Smooth muscle cell (in vitro differentiated cells): ENCODE measurements around the gene KITLG. TPM values are rescaled to one million over a fixed set of nuclear protein-coding genes. Genes with fewer than 3 reads are reported as not detected.
"Not testable (repeated sequence)": the region's sequence is repeated elsewhere in the genome, so short reads cannot be mapped to it uniquely, and the experiment has no call there.

ENCODE experiments used
- DNase-seq: peaks from one replicate; lab custom pipeline; 2025; ENCODE audit not compliant: unreplicated experiment; lab: John Stamatoyannopoulos, UW
- H2AFZ ChIP-seq: fragments of 200-600 bp; sonication (generic); 2 replicates; pipeline ENCODE4 v1.6.0; 2016; ENCODE audit warnings: antibody characterized with exemption, low read depth, mild to moderate bottlenecking
- H3F3A ChIP-seq: fragments of 200-600 bp; sonication (generic); 2 replicates; pipeline ENCODE4 v1.6.0; 2017; ENCODE audit warnings: antibody characterized with exemption, low read depth
- H3K27ac ChIP-seq: fragments of 200-600 bp; sonication (generic); 2 replicates; pipeline ENCODE4 v1.5.1; 2016; ENCODE audit warnings: low read depth, mild to moderate bottlenecking
- H3K27me3 ChIP-seq: fragments of 200-600 bp; sonication (generic); 2 replicates; pipeline ENCODE4 v1.6.1; 2016; ENCODE audit warnings: low read depth, mild to moderate bottlenecking
- H3K36me3 ChIP-seq: fragments of 200-600 bp; sonication (generic); 2 replicates; pipeline ENCODE4 v1.5.1; 2016; ENCODE audit warnings: low read depth
- H3K4me1 ChIP-seq: fragments of 200-600 bp; sonication (generic); 2 replicates; pipeline ENCODE4 v1.5.1; 2016; ENCODE audit warnings: low read depth
- H3K4me2 ChIP-seq: fragments of 200-600 bp; sonication (generic); 2 replicates; pipeline ENCODE4 v1.6.0; 2016; ENCODE audit warnings: mild to moderate bottlenecking
- H3K4me3 ChIP-seq: fragments of 200-600 bp; sonication (generic); 2 replicates; pipeline ENCODE4 v1.5.1; 2016; ENCODE audit warnings: mild to moderate bottlenecking
- H3K79me2 ChIP-seq: fragments of 200-600 bp; sonication (generic); 2 replicates; pipeline ENCODE4 v1.6.0; 2016; ENCODE audit warnings: low read depth, mild to moderate bottlenecking
- H3K9ac ChIP-seq: fragments of 200-600 bp; sonication (generic); 2 replicates; pipeline ENCODE4 v1.6.0; 2016; ENCODE audit warnings: low read depth
- H3K9me3 ChIP-seq: fragments of 200-600 bp; sonication (generic); replicated peaks from 2 replicates; pipeline ENCODE4 v1.5.1; 2016; ENCODE audit warnings: low read depth
- H4K20me1 ChIP-seq: fragments of 200-600 bp; sonication (generic); 2 replicates; pipeline ENCODE4 v1.6.0; 2016; ENCODE audit warnings: low read depth
- CTCF ChIP-seq: fragments of 200-600 bp; sonication (generic); IDR thresholded peaks from 2 replicates; pipeline ENCODE4 v1.5.1; 2017; ENCODE audit warnings: borderline replicate concordance, mild to moderate bottlenecking, antibody characterized with exemption; ENCODE audit not compliant: insufficient read depth, poor library complexity, severe bottlenecking
- WGBS: methylation state at CpG from one replicate; pipeline ENCODE4 v1.1.7; 2016; ENCODE audit warnings: low lambda C conversion rate; 5-methylcytosine and 5-hydroxymethylcytosine counted together
- polyA plus RNA-seq: library from polyadenylated mRNA; unstranded; fragments of >200 nt; fragmentation: Nextera tagmentation; extraction: Ambion mirVana; gene quantifications from 2 replicates; pipeline ENCODE4 v1.2.1, GENCODE V29; 2016
- total RNA-seq: library from RNA; depleted of rRNA; stranded (reverse); fragments of >200 nt; gene quantifications from 2 replicates; pipeline ENCODE4 v1.2.3, GENCODE V29; 2014

Gene KITLG
- total RNA-seq (4.0 and 8.0 TPM in 2 replicates), polyA plus RNA-seq (0.64 and 2.1 TPM in 2 replicates)

DNA sequence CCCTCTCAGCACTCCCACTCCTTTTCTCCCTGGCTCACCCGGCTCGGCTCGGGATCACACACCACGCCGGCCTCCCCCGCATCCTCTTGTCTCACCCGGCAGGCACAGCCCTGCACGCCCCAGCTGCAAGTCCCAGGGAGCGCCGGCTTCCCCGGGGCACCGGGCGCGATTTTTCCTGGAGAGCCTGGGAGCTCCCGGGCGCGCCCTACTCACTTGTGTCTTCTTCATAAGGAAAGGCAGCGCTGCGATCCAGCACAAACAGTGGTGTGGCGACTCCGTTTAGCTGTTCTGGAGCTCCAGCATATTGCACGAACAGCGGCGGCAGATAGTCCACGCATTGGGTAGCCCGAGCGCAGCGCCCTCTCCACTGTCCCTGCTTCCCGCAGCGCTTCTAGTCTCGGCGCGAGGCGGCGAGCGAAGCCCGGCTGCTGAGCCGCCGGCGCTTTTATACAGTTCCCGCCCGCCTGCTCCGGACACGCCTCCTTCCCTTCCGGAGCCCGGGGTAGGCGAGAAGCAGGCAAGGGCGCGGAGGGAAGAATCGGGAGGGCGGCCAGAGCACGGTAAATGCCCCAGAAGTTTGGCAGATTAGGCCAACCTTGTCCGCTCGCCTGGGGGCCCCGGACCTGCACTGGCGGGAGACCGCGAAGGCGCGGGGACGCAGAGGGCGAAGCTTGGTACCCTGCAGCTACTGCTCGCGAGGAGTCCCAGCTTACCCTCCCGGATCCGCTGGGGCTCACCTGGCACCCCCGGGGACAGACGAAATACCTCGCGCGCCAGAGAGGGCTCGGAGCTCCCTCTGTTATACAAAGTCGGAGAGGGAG is at the start of gene KITLG:
Gene KITLG (minus strand): TSS at position 421 of the 821 bp plus-strand sequence. CDS start 193 bp downstream, at position 228.
- Histone ChIP-seq H3K4me3 (peak within 1 kb of the TSS; percentile 89), H3K27ac (no peak within 1 kb of the TSS), H3F3A (no peaks in the 10 kb centered on the region), H3K27me3 (peaks cover 36% of the 10 kb centered on the region), H4K20me1 (no peaks in the 10 kb centered on the region), H3K4me2 (peak within 1 kb of the TSS; percentile 98), H3K9me3 (no peaks in the 10 kb centered on the region), H3K9ac (peak within 1 kb of the TSS; percentile 13), H3K4me1 (peaks cover 14% of the 10 kb centered on the region), H3K36me3 (no peaks in the 10 kb centered on the region), H3K79me2 (no peaks in the 10 kb centered on the region), H2AFZ (peak within 1 kb of the TSS; percentile 93)
- under 1% methylated on average over 73 of the region's 73 CpGs for WGBS
- TF ChIP-seq CTCF: no peak
- peak; percentile 41 for DNase-seq

- H3F3A ChIP-seq: no peaks in the 10 kb centered on the region
- no peak for DNase-seq
- no peaks in the 10 kb centered on the region for H3K9me3 ChIP-seq
- H3K4me3 ChIP-seq: no peak overlapping the region
- H3K4me1 ChIP-seq: no peaks in the 10 kb centered on the region
- no peak for TF ChIP-seq CTCF
- H3K79me2 ChIP-seq: no peaks in the 10 kb centered on the region
- WGBS: 80% methylated on average over 2 of the region's 2 CpGs
- H4K20me1 ChIP-seq: no peaks in the 10 kb centered on the region
- H3K9ac ChIP-seq: no peak overlapping the region
- H3K27ac ChIP-seq: no peak overlapping the region
- no peaks in the 10 kb centered on the region for H3K36me3 ChIP-seq
- H3K4me2 ChIP-seq: no peak overlapping the region
- no peaks in the 10 kb centered on the region for H3K27me3 ChIP-seq
- H2AFZ ChIP-seq: no peak overlapping the region
Measured at GRCh38 chr12:88628856-88629509, 48.7 kb upstream of the KITLG start.

DNA sequence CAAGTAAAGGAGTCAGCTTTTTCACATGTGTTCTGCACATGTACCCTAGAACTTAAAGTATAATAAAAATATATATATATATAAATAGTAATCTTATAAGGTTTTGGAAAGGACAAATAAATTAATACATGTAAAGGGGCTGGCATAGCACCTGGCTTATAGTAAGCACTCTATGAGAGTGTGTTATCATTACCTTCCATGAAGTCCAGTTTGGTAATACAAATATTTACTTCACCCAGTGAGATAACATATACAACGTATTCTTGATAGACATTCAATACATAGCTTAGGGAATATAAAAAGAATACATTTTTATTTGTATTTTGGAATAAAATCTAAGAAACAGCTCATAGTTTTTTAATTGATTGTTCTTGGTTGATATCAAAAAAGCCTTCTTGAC is 47.8 kb upstream of the KITLG start:
- H3K4me1 ChIP-seq, H3K36me3 ChIP-seq, H3K79me2 ChIP-seq, H2AFZ ChIP-seq, H3K4me2 ChIP-seq, H3K27ac ChIP-seq, H3K27me3 ChIP-seq, H3K4me3 ChIP-seq, H3F3A ChIP-seq, H4K20me1 ChIP-seq, DNase-seq, H3K9ac ChIP-seq, H3K9me3 ChIP-seq: not testable (repeated sequence)
- 88% methylated on average over 1 of the region's 1 CpG for WGBS

DNA sequence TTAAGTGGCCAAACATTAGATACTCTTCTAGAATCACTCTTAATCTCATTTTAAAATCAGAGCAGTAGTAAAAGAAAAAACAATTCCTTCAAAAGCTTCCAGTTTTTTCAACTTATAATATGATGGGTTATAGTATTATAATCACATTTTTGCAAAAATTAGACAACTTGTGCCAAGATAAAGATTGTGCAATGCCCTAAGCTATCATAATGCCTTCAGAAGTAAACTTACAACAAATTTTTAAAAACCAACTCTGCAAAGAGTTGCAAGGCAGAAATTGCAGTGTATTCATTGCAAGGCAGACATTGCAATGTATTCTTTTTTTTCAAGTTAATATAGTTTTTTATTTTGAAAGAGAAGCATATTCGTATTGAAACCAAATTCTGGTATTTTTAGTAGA is 47.2 kb upstream of the KITLG start:
- H2AFZ ChIP-seq: no peak overlapping the region
- TF ChIP-seq CTCF: no peak
- no peaks in the 10 kb centered on the region for H3K27me3 ChIP-seq
- no peak overlapping the region for H3K9ac ChIP-seq
- 71% methylated on average over 1 of the region's 1 CpG for whole genome bisulfite sequencing
- H3K9me3 ChIP-seq: no peaks in the 10 kb centered on the region
- H3K79me2 ChIP-seq: no peaks in the 10 kb centered on the region
- H4K20me1 ChIP-seq: no peaks in the 10 kb centered on the region
- no peak overlapping the region for H3K4me3 ChIP-seq
- DNase-seq: no peak
- H3K27ac ChIP-seq: no peak overlapping the region
- H3K36me3 ChIP-seq: no peaks in the 10 kb centered on the region
- no peaks in the 10 kb centered on the region for H3F3A ChIP-seq
- H3K4me2 ChIP-seq: no peak overlapping the region
- no peaks in the 10 kb centered on the region for H3K4me1 ChIP-seq
